Epithelial cell of prostate (primary cell): ENCODE results near the gene OR13G1.
"Not testable (repeated sequence)": the region's sequence is repeated elsewhere in the genome, so short reads cannot be mapped to it uniquely, and the experiment has no call there.

Source experiments
- DNase-seq: peaks from one replicate; pipeline ENCODE4 v3.0.0-alpha.2; 2011; ENCODE audit warnings: low read depth, low spot score
- H3K27ac ChIP-seq: fragments of 450-650 bp; 2 replicates; pipeline ENCODE4 v1.5.1; 2017; ENCODE audit warnings: mild to moderate bottlenecking

The OR13G1 gene

GRCh38 chr1:247679639-247680038 is at the start of gene OR13G1:
Gene OR13G1 (minus strand): TSS chr1:247679739. CDS start chr1:247673041, 6,698 bp downstream.
- DNase-seq, result no peak
- H3K27ac ChIP-seq, result no peak within 1 kb of the TSS

DNA sequence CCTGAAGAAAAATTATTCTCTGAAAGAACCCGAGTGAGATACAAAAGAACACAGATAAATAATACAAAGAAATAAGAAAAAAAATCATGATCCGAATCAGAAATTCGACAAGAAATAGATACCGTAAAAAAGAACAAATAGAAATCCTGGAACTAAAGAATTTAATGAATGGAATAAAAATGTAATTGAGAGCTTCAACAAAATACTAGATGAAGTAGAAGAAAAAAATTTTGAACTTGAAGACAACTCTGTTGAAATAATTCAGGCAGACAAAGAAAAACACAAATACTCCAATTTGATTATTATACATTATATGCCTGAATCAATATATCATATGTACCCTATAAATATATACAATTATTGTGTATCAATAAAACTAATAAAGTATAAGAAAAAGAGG is 41.7 kb upstream of the OR13G1 start:
- no peak overlapping the region for H3K27ac ChIP-seq
- DNase-seq, result no peak

- no peak for DNase-seq
These were observed 37.0 kb upstream of the OR13G1 start, which contains the start of gene OR6F1 for GRCh38 chr1:247716546-247716945. Gene OR6F1 (minus strand): TSS chr1:247716646. CDS start chr1:247712755, 3,891 bp downstream.

DNA sequence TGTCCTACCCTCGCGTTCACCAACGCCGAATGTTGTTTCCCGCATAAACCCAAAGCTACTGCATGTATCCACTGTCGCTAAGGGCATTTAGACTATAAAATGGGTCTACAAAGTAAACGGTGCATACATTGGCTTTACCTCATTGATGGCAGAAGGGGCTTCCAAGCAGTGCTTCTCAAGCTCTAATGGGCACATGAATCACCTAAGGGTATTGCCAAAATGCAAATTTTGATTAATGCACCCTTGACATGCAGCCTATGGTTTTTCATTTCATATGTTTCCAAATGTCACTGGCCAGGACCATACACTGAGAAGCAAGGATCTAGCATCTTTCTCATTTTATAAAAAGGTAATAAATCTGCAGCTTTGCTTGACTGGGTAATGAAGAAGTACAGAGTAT is 34.2 kb upstream of the OR13G1 start:
- H3K27ac ChIP-seq, result no peak overlapping the region
- DNase-seq, result no peak

More at GRCh38 chr1:247716546-247716945, 37.0 kb upstream of the OR13G1 start, which contains the start of gene OR6F1:
- H3K27ac ChIP-seq, result no peak within 1 kb of the TSS

DNA sequence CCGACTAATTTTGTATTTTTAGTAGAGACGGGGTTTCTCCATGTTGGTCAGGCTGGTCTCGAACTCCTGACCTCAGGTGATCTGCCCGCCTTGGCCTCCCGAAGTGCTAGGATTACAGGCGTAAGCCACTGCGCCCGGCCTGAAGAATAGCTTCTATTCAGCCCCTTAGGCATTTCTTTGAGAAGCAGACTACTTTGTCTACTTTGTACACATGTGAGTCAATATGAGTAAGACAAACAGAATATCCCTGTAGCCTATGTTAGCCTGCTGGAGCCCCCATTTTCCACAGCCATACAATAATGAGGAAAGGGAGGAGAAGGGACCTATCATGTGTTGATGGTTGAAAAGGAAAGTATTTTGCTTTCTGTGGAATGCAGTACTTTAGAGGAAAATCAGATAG is 31.1 kb upstream of the OR13G1 start:
- H3K27ac ChIP-seq, DNase-seq: not testable (repeated sequence)

DNA sequence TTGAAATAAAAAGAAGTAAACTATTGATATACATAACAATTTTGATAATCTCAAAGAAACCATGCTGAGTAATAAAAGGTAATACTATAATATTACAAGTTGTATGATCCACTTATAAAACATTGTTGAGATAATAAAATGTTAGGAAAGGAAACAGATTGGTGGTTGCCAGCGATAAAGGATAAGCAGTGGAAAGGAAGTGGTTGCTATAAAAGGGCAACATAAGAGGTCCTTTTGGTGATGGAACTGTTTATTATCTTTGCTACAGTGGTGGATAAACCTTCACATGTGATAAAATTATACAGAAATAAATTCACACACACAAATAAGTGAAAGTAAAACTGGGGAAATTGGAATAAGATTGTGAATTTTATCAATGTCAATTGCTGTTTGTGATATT is 21.8 kb upstream of the OR13G1 start:
- DNase-seq, result no peak
- H3K27ac ChIP-seq, result no peak overlapping the region

DNA sequence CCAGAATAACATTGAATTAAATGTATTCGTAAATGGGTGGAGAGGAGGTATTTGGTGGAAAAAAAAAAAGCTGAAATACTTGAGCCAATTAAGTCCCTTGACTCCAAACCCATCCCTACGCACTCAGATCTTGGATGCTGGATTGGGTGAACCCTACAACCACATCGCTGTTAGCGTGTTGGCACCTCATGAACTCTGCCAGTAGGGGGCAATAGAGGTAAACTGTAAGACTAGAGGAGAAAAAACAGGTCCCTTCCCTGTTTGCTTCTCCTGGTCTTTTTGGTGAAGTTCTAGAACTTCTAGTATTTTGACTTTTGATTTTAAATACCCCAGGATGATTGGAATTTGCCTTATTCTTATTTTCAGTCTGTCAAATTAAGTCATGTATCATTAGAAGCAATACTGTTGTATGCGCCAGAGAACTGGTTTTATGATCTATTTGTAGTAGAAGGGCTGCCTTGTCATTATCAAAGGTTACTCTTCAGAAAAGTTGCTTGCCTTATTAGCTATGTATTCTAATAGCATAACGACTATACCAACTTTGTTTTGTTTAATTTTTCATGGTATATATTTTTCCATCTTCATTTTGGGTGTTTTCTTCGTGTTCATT is 1.9 kb upstream of the OR13G1 start:
- no peak overlapping the region for H3K27ac ChIP-seq
- DNase-seq, result peak; percentile 2

DNA sequence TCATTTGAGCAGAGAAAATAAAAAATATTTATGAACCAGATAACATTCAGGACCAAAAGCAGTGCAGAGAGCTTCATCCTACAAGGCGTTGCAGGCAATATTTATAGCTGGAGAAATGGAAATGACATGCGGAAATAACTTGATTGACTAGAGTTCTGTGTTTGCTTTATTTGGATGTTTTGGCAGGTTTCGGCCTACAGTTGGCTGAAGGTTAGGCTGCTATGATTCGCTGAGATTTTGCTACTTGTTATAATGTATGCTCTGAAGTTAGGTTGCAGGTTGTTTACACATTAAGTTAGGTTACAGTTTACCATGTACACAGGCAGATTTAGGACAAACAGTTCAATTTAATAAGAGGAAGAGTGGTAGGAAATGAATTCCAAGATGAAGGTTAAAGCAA is 632 bp upstream of the OR13G1 start:
- no peak overlapping the region for H3K27ac ChIP-seq
- DNase-seq, result no peak

GRCh38 chr1:247669225-247669624 is 10.3 kb downstream of the OR13G1 start:
- H3K27ac ChIP-seq, result no peak overlapping the region
- no peak for DNase-seq

GRCh38 chr1:247656221-247656875 is 23.2 kb downstream of the OR13G1 start:
- H3K27ac ChIP-seq, result no peak overlapping the region
- no peak for DNase-seq

GRCh38 chr1:247653040-247653439 is 26.5 kb downstream of the OR13G1 start:
- no peak for DNase-seq
- H3K27ac ChIP-seq, result no peak overlapping the region

DNA sequence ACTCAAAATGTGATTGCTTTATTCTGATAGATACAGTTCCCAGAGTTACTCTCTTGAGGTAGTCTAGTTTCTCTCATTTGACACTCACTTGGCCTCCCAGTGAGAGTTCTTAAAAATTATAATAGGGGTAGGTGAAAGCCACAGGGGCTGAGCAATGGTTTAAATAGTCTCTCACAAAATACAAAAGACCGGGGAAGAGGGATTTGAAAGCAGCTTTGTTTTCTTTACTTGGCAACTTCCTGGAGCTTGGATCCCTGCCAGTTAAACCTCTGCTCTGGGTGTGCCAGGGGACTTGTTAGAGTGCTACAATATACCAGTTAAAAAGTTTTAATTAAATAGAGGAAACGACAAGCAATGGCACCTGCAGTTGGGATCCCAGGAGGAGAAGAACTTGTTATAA is 31.7 kb downstream of the OR13G1 start:
- no peak for DNase-seq
- no peak overlapping the region for H3K27ac ChIP-seq

- DNase-seq, result no peak
- no peak overlapping the region for H3K27ac ChIP-seq
These were observed 32.7 kb downstream of the OR13G1 start for GRCh38 chr1:247646867-247647266.

GRCh38 chr1:247642742-247643141 is 36.8 kb downstream of the OR13G1 start:
- H3K27ac ChIP-seq, result no peak overlapping the region

GRCh38 chr1:247639381-247639981 is 40.1 kb downstream of the OR13G1 start:
- DNase-seq, result no peak

More at GRCh38 chr1:247642742-247643141, 36.8 kb downstream of the OR13G1 start:
- no peak for DNase-seq

DNA sequence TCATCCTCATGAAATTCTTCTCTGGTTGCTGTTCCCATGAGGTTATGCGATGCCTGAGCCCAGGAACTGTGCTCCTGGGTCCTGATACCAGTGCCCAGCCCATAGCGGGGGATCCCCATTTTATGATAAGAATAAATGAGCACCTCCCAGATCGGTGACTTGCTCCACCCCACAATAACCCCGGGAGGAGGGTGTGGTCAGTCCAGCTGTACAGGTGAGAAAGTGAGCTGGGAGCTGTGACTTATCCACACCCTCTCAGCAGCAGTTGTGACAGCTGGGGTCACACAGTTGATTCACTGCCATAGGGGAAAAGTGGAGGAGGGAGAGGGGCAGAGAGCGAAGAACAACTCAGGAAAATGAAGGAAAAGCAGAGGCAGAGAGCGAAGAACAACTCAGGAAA is 40.8 kb downstream of the OR13G1 start:
- no peak for DNase-seq
- no peak overlapping the region for H3K27ac ChIP-seq

More at GRCh38 chr1:247639381-247639981, 40.1 kb downstream of the OR13G1 start:
- no peak overlapping the region for H3K27ac ChIP-seq

GRCh38 chr1:247638011-247638410 is 41.5 kb downstream of the OR13G1 start:
- DNase-seq, result no peak
- no peak overlapping the region for H3K27ac ChIP-seq

- no peak for DNase-seq
- H3K27ac ChIP-seq, result no peak overlapping the region
These were observed 51.6 kb downstream of the OR13G1 start for GRCh38 chr1:247627951-247628350.
